ENCODE data around the gene OBSCN. TPM values are rescaled to one million over a fixed set of nuclear protein-coding genes. Genes with fewer than 3 reads are reported as not detected.

OBSCN gene
- total RNA-seq, 1 donor from 2014 or later = 28.6 TPM

GRCh38 chr1:228396770-228397662 is 189.2 kb downstream of the OBSCN start:
- peaks cover 34 to 62% of the 10 kb centered on the region in 2 donors for H3K36me3 ChIP-seq
- intact Hi-C loops (cut with DNase I) = no loop called here

GRCh38 chr1:228397966-228398365 is 190.1 kb downstream of the OBSCN start:
- Histone ChIP-seq H3K36me3 (peaks cover 34 to 64% of the 10 kb centered on the region in 2 donors), H3K27me3 (no peaks in the 10 kb centered on the region), H3K9me3 (no peaks in the 10 kb centered on the region), H3K4me1 (peaks cover 0 to 11% of the 10 kb centered on the region in 2 donors), H3K27ac (no peak overlapping the region), H3K4me3 (no peak overlapping the region)
- no peak for DNase-seq (ENCODE audit: low spot score in 2 of 2)
- intact Hi-C loops (cut with DNase I) = no loop called here
- TF ChIP-seq CTCF (IDR thresholded peaks at IDR 0.05) = no peak

More at GRCh38 chr1:228396770-228397662, 189.2 kb downstream of the OBSCN start:
- TF ChIP-seq CTCF (IDR thresholded peaks at IDR 0.05) = no peak
- no peak for DNase-seq (ENCODE audit: low spot score in 2 of 2)
- Histone ChIP-seq H3K27me3 (no peaks in the 10 kb centered on the region), H3K27ac (no peak overlapping the region), H3K9me3 (no peaks in the 10 kb centered on the region), H3K4me1 (peaks cover 0 to 11% of the 10 kb centered on the region in 2 donors), H3K4me3 (no peak overlapping the region)

- no peak for TF ChIP-seq CTCF (IDR thresholded peaks at IDR 0.05)
- Histone ChIP-seq H3K4me3 (no peak overlapping the region), H3K27me3 (no peaks in the 10 kb centered on the region), H3K9me3 (no peaks in the 10 kb centered on the region), H3K36me3 (peaks cover 34 to 64% of the 10 kb centered on the region in 2 donors), H3K4me1 (peaks cover 0 to 3% of the 10 kb centered on the region in 2 donors), H3K27ac (no peak overlapping the region)
- intact Hi-C loops (cut with DNase I) = no loop called here
- DNase-seq (ENCODE audit: low spot score in 2 of 2) = no peak
Observed at GRCh38 chr1:228398741-228399461, 191.1 kb downstream of the OBSCN start.

- Histone ChIP-seq H3K27me3 (no peaks in the 10 kb centered on the region), H3K4me1 (peaks cover under 1 to 8% of the 10 kb centered on the region in 2 donors), H3K4me3 (no peak overlapping the region), H3K36me3 (peaks cover 28 to 61% of the 10 kb centered on the region in 2 donors), H3K9me3 (no peaks in the 10 kb centered on the region), H3K27ac (no peak overlapping the region)
- intact Hi-C loops (cut with DNase I) = loop anchor here (10.0 kb wide), 1 partner anchor 185 kb away; no protein-coding TSS in a partner anchor
- no peak for TF ChIP-seq CTCF (IDR thresholded peaks at IDR 0.05)
- no peak for DNase-seq (ENCODE audit: low spot score in 2 of 2)
Observed at GRCh38 chr1:228399531-228400236, 191.8 kb downstream of the OBSCN start.

GRCh38 chr1:228400237-228400651 is 192.4 kb downstream of the OBSCN start:
- intact Hi-C loops (cut with DNase I) = loop anchor here (10.0 kb wide), 1 partner anchor 185 kb away; no protein-coding TSS in a partner anchor
- Histone ChIP-seq H3K27ac (no peak overlapping the region), H3K4me1 (peaks cover 6 to 13% of the 10 kb centered on the region in 2 donors), H3K27me3 (no peaks in the 10 kb centered on the region), H3K36me3 (peaks cover 25 to 56% of the 10 kb centered on the region in 2 donors), H3K4me3 (no peak overlapping the region), H3K9me3 (no peaks in the 10 kb centered on the region)
- no peak for TF ChIP-seq CTCF (IDR thresholded peaks at IDR 0.05)
- DNase-seq (ENCODE audit: low spot score in 2 of 2) = no peak
